NCI-H146 (cell line): Measurements from ENCODE around the gene ZNF860.
"Not testable (repeated sequence)": the region's sequence is repeated elsewhere in the genome, so short reads cannot be mapped to it uniquely, and the experiment has no call there.

Experiments used
- DNase-seq: peaks from one replicate; lab custom pipeline; 2025; lab: John Stamatoyannopoulos, UW

Gene ZNF860

GRCh38 chr3:31997500-31997899 lies 15.9 kb downstream of the ZNF860 start:
- DNase-seq = no peak

GRCh38 chr3:31999907-32000439 lies 18.4 kb downstream of the ZNF860 start:
- DNase-seq = no peak

GRCh38 chr3:32000877-32001276 lies 19.3 kb downstream of the ZNF860 start:
- no peak for DNase-seq

- no peak for DNase-seq
These were observed 21.2 kb downstream of the ZNF860 start for GRCh38 chr3:32002561-32003368.

GRCh38 chr3:32003380-32003779 lies 21.8 kb downstream of the ZNF860 start:
- DNase-seq = no peak

GRCh38 chr3:32004113-32004765 lies 22.7 kb downstream of the ZNF860 start:
- DNase-seq = peak; percentile 67

GRCh38 chr3:32009101-32009500 lies 27.6 kb downstream of the ZNF860 start:
- no peak for DNase-seq

- no peak for DNase-seq
These were observed 28.4 kb downstream of the ZNF860 start for GRCh38 chr3:32009957-32010356.

GRCh38 chr3:32010699-32011098 lies 29.1 kb downstream of the ZNF860 start:
- not testable (repeated sequence) for DNase-seq

- not testable (repeated sequence) for DNase-seq
These were observed 34.1 kb downstream of the ZNF860 start for GRCh38 chr3:32015638-32016037.

- no peak for DNase-seq
These were observed 35.7 kb downstream of the ZNF860 start for GRCh38 chr3:32017286-32017685.

- peak; percentile 28 for DNase-seq
These were observed 37.4 kb downstream of the ZNF860 start for GRCh38 chr3:32018757-32019564.

GRCh38 chr3:32021155-32021554 lies 39.6 kb downstream of the ZNF860 start:
- no peak for DNase-seq

- DNase-seq = no peak
These were observed 40.2 kb downstream of the ZNF860 start for GRCh38 chr3:32021748-32022147.

GRCh38 chr3:32022947-32023346 lies 41.4 kb downstream of the ZNF860 start:
- no peak for DNase-seq

GRCh38 chr3:32026593-32026992 lies 45.0 kb downstream of the ZNF860 start:
- no peak for DNase-seq

GRCh38 chr3:32037932-32038267 lies 56.4 kb downstream of the ZNF860 start:
- no peak for DNase-seq

- DNase-seq = no peak
These were observed 59.8 kb downstream of the ZNF860 start for GRCh38 chr3:32041316-32041715.
